ENCODE data around the gene TICAM1.

- TF ChIP-seq, protein P1, sequence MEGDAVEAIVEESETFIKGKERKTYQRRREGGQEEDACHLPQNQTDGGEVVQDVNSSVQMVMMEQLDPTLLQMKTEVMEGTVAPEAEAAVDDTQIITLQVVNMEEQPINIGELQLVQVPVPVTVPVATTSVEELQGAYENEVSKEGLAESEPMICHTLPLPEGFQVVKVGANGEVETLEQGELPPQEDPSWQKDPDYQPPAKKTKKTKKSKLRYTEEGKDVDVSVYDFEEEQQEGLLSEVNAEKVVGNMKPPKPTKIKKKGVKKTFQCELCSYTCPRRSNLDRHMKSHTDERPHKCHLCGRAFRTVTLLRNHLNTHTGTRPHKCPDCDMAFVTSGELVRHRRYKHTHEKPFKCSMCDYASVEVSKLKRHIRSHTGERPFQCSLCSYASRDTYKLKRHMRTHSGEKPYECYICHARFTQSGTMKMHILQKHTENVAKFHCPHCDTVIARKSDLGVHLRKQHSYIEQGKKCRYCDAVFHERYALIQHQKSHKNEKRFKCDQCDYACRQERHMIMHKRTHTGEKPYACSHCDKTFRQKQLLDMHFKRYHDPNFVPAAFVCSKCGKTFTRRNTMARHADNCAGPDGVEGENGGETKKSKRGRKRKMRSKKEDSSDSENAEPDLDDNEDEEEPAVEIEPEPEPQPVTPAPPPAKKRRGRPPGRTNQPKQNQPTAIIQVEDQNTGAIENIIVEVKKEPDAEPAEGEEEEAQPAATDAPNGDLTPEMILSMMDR (IDR thresholded peaks at IDR 0.05): no peak
- TF ChIP-seq POLR2AphosphoS5 (IDR thresholded peaks at IDR 0.05) (no peak), POLR2A (IDR thresholded peaks at IDR 0.05) (no peak), EP300 (IDR thresholded peaks at IDR 0.05) (no peak)
These were observed 695 bp downstream of the TICAM1 start for GRCh38 chr19:4830768-4831265.

Data from stomach (tissue), 4 donors.